ENCODE results near the gene CLIP3. TPM values are rescaled to one million over a fixed set of nuclear protein-coding genes. Genes with fewer than 3 reads are reported as not detected.

The CLIP3 gene
- total and polyA plus RNA-seq, 9 of the 15 experiments (the other 6 are each of a cell fraction or from before 2014, with no cell fraction given) = 0.01 to 0.50 (median 0.15) TPM; not detected in 1

- Histone ChIP-seq H3K79me2 (ENCODE audit: control insufficient read depth, insufficient read depth, low read length) (no peaks in the 10 kb centered on the region), H4K20me1 (replicated peaks; ENCODE audit: control insufficient read depth, insufficient read depth, low read length) (no peaks in the 10 kb centered on the region), H3K9me1 (ENCODE audit: control insufficient read depth, insufficient read depth, low read length) (no peaks in the 10 kb centered on the region), H3K27me3 (ENCODE audit: control insufficient read depth in 2 of 2, insufficient read depth in 2 of 2, low read length in 2 of 2) (peaks cover 10 to 42% of the 10 kb centered on the region in 2 experiments; a peak in 4 of 5 replicates), H3K36me3 (ENCODE audit: control insufficient read depth, insufficient read depth, low read length) (no peaks in the 10 kb centered on the region), H2AFZ (ENCODE audit: low read depth, low read length) (no peak overlapping the region), H3K9ac (ENCODE audit: insufficient read depth in 1 of 2, low read depth in 2 of 2, low read length in 2 of 2) (peak overlapping the region in 1 of 2 experiments; percentile 78; a peak in 2 of 4 replicates), H3K27ac (ENCODE audit: extremely low read depth, low read depth, low read length) (no peak overlapping the region), H3K4me2 (ENCODE audit: insufficient read depth, low read length) (no peak overlapping the region), H3K4me3 (peak overlapping the region; percentile 22; the same call in 1 of the 2 replicates), H3K4me1 (replicated peaks in 1 of 2; ENCODE audit: control insufficient read depth in 2 of 2, insufficient read depth in 2 of 2, low read length in 2 of 2) (peaks cover 0 to 12% of the 10 kb centered on the region in 2 experiments; a peak in 2 of 5 replicates), H3K9me3 (replicated peaks; ENCODE audit: control insufficient read depth, insufficient read depth, low read depth, low read length) (peaks cover 3% of the 10 kb centered on the region)
- ATAC-seq (peak; percentile 78), DNase-seq (ENCODE audit: extremely low read depth in 1 of 4, low spot score in 3 of 4) (peak in 2 of 4 experiments; percentile 30 to 33), FAIRE-seq (no peak)
- 21% methylated on average over 48 of the region's 54 CpGs for WGBS (ENCODE audit: insufficient coverage, low coverage, missing lambda C conversion rate)
- in situ Hi-C loops (cut with MboI) = no loop called here
- no TSS peak for BruUV-seq (replicated peaks)
- intact Hi-C loops (cut with micrococcal nuclease) = no loop called here
- ChIA-PET CTCF (ENCODE audit: low intra/inter-chr PET ratio) (no interaction called here), POLR2A (no interaction called here)
- TF ChIP-seq ZNF41 (CRISPR knock-in tag; conservative IDR thresholded peaks at IDR 0.05) (no peak), TBP (optimal IDR thresholded peaks at IDR 0.05; ENCODE audit: low read depth, low read length) (no peak), MTA1 (IDR thresholded peaks at IDR 0.05; ENCODE audit: borderline replicate concordance) (no peak), CTCF (IDR thresholded peaks at IDR 0.05 in 2 of 3, conservative IDR thresholded peaks at IDR 0.05 in 1 of 3; ENCODE audit: insufficient read depth in 2 of 3, low read depth in 1 of 3, low read length in 3 of 3) (no peak), ZBTB11 (CRISPR knock-in tag; IDR thresholded peaks at IDR 0.05) (no peak), SPI1 (IDR thresholded peaks at IDR 0.05; ENCODE audit: borderline replicate concordance, low read depth, low read length) (no peak), PML (IDR thresholded peaks at IDR 0.05; ENCODE audit: low read length) (no peak), TCF7L2 (IDR thresholded peaks at IDR 0.05; ENCODE audit: low read depth, low read length) (no peak), BRF1 (IDR thresholded peaks at IDR 0.05; ENCODE audit: borderline replicate concordance, extremely low read depth, insufficient read length) (no peak), VEZF1 (CRISPR knock-in tag; IDR thresholded peaks at IDR 0.05) (0 out of 2 replicates have a peak, but pooled peaks have one; percentile 44), RAD51 (IDR thresholded peaks at IDR 0.05; ENCODE audit: borderline replicate concordance, low read depth) (no peak), GATA2 (CRISPR knock-in tag; IDR thresholded peaks at IDR 0.05) (no peak), WHSC1 (IDR thresholded peaks at IDR 0.05; ENCODE audit: low read length) (no peak)
Observed at GRCh38 chr19:35986664-35987570, 45.8 kb downstream of the CLIP3 start.

All from K562 (cell line).